Renal pelvis (tissue), 12 donors: ENCODE data around the gene BOK. TPM values are rescaled to one million over a fixed set of nuclear protein-coding genes. Genes with fewer than 3 reads are reported as not detected.
"Not testable (repeated sequence)": the region's sequence is repeated elsewhere in the genome, so short reads cannot be mapped to it uniquely, and the experiment has no call there.

Source experiments
- DNase-seq: peaks from one replicate; pipeline ENCODE4 v3.0.0-alpha.2; 2013
- long read RNA-seq, 16 experiments: transcript quantifications; one replicate each; lab custom pipeline, GENCODE V29; 2026
- polyA plus RNA-seq, 3 donors: library from polyadenylated mRNA; unstranded; fragments of 120-200 nt; gene quantifications; one replicate each; pipeline ENCODE4 v1.2.1, GENCODE V29; 2013; ENCODE audit not compliant: insufficient read length in 3 of 3

The BOK gene, protein sequence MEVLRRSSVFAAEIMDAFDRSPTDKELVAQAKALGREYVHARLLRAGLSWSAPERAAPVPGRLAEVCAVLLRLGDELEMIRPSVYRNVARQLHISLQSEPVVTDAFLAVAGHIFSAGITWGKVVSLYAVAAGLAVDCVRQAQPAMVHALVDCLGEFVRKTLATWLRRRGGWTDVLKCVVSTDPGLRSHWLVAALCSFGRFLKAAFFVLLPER
- polyA plus RNA-seq = 10 to 100 TPM; 24.7 to 29.9 (median 28.4) TPM
- long read RNA-seq, donor 1, partial matches to known transcripts = 5 of 6 reads
- long read RNA-seq, donor 1, other reads (novel, unspliced or antisense) = 0 of 6 reads
- long read RNA-seq, donor 2, transcript BOK-201 (5 exons, 2,657 nt) = major isoform, 11 of 29 reads
- long read RNA-seq, donor 2, partial matches to known transcripts = 18 of 29 reads
- long read RNA-seq, donor 2, other reads (novel, unspliced or antisense) = 0 of 29 reads
- long read RNA-seq, donor 3, transcript BOK-201 (5 exons, 2,657 nt) = major isoform, 6 of 6 reads
- long read RNA-seq, donor 3, partial matches to known transcripts = 0 of 6 reads
- long read RNA-seq, donor 3, other reads (novel, unspliced or antisense) = 0 of 6 reads
- long read RNA-seq, donor 4, transcript BOK-201 (5 exons, 2,657 nt) = major isoform, 7 of 16 reads
- long read RNA-seq, donor 4, partial matches to known transcripts = 9 of 16 reads
- long read RNA-seq, donor 4, other reads (novel, unspliced or antisense) = 0 of 16 reads
- long read RNA-seq, donor 5, partial matches to known transcripts = 0 of 3 reads
- long read RNA-seq, donor 5, other reads (novel, unspliced or antisense) = 0 of 3 reads
- long read RNA-seq, donor 6, transcript BOK-201 (5 exons, 2,657 nt) = major isoform, 9 of 9 reads
- long read RNA-seq, donor 6, partial matches to known transcripts = 0 of 9 reads
- long read RNA-seq, donor 6, other reads (novel, unspliced or antisense) = 0 of 9 reads
- long read RNA-seq, donor 7, transcript BOK-201 (5 exons, 2,657 nt) = major isoform, 10 of 25 reads
- long read RNA-seq, donor 7, partial matches to known transcripts = 15 of 25 reads
- long read RNA-seq, donor 7, other reads (novel, unspliced or antisense) = 0 of 25 reads
- long read RNA-seq, donor 8, partial matches to known transcripts = 5 of 7 reads
- long read RNA-seq, donor 8, other reads (novel, unspliced or antisense) = 0 of 7 reads
- long read RNA-seq, donor 9, transcript BOK-201 (5 exons, 2,657 nt) = major isoform, 11 of 35 reads
- long read RNA-seq, donor 9, partial matches to known transcripts = 24 of 35 reads
- long read RNA-seq, donor 9, other reads (novel, unspliced or antisense) = 0 of 35 reads
- long read RNA-seq, donor 10, partial matches to known transcripts = 0 of 4 reads
- long read RNA-seq, donor 10, other reads (novel, unspliced or antisense) = 0 of 4 reads
- long read RNA-seq, donor 11, partial matches to known transcripts = 0 of 3 reads
- long read RNA-seq, donor 11, other reads (novel, unspliced or antisense) = 0 of 3 reads
- long read RNA-seq, donor 12, transcript BOK-201 (5 exons, 2,657 nt) = major isoform, 9 of 9 reads
- long read RNA-seq, donor 12, partial matches to known transcripts = 0 of 9 reads
- long read RNA-seq, donor 12, other reads (novel, unspliced or antisense) = 0 of 9 reads
- long read RNA-seq, donor 13, partial matches to known transcripts = 0 of 4 reads
- long read RNA-seq, donor 13, other reads (novel, unspliced or antisense) = 0 of 4 reads
- long read RNA-seq, donor 14 = 0 reads
- long read RNA-seq, donor 15, transcript BOK-201 (5 exons, 2,657 nt) = major isoform, 7 of 7 reads
- long read RNA-seq, donor 15, partial matches to known transcripts = 0 of 7 reads
- long read RNA-seq, donor 15, other reads (novel, unspliced or antisense) = 0 of 7 reads
- long read RNA-seq, donor 16, transcript BOK-201 (5 exons, 2,657 nt) = major isoform, 9 of 94 reads
- long read RNA-seq, donor 16, partial matches to known transcripts = 74 of 94 reads
- long read RNA-seq, donor 16, other reads (novel, unspliced or antisense) = 11 of 94 reads

- no peak for DNase-seq
These were observed at the start of gene BOK for GRCh38 chr2:241558532-241559322. TSS of gene BOK (plus strand) at chr2:241558745. CDS start at chr2:241559484, 739 bp downstream.

DNA sequence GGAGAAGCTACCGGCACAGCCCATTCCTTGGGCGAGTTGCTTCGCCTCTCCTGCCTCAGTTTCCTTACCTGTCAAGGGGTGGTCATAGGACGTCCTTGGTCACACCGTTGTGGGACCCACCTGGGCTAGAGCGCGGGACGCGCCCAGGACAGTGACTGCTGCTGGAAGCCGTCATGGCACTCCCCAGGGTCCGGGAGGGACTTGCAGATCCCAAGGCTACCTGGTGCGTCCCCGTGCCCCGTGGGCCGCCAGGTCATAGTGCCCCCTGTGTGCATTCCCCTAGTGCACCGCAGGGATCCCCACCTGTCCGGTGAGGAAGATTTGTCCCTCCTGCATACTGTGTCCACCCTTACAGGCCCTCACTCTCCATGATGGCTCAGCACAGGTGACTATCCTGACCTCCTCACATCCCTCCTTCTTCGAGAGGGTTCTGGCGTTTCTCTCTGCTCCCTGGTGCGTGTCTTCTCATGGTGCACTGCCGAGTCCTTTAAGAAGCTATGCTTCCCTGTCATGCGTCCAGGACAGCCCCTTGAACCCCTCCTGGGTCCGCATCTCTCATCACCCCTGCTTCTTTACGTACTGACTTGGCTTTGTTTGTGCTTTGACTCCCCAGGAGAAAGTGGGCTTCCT lies 49.3 kb upstream of the BOK start:
- DNase-seq = no peak

DNA sequence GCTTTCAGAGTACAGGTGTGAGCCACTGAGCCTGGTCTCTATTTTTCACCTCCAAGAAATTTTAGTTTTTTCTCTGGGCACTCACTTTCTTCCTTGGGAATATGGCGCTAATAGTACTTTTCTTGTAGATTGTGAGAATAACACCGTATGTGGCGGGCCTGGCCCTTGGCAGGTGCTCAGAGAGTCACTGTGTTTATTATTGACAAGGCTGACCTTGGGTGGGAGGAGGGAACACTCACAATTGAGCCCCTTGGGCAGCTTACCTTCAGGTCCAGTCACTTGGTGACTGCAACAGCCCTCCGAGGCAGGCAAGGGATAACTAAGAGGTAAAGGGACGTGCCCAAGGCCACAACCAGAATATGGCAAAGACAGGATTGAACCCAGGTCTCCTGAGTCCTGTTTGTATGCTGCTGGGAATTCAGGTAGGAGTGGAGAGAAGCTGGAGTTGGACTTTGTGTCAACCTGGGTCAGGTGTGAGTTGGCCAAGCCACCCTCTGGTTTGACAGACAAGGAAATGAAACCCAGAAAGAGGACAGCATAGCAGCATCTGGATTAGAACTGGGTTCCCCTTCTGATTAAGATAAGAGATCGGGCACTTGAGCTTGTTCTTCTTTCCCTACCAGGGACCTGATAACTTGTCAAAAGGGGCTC lies 47.3 kb upstream of the BOK start:
- no peak for DNase-seq

DNA sequence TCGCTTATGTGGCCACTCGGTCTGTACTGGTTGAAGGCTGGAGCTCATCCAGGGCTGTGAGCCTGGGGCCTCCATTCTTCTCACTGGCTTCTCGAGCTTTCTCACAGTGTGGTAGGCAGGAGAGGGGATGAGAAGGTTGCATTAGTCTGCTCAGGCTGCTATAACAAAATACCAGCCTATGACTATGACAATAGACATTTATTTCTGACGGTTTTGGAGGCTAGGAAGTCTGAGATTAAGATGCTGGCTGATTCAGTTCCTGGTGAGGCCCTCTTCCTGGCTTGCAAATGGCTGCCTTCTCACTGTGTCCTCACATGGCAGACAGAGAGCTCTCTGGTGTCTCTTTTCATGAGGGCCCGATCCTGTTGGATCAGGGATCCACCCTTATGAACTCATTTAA lies 44.0 kb upstream of the BOK start:
- DNase-seq = no peak

DNA sequence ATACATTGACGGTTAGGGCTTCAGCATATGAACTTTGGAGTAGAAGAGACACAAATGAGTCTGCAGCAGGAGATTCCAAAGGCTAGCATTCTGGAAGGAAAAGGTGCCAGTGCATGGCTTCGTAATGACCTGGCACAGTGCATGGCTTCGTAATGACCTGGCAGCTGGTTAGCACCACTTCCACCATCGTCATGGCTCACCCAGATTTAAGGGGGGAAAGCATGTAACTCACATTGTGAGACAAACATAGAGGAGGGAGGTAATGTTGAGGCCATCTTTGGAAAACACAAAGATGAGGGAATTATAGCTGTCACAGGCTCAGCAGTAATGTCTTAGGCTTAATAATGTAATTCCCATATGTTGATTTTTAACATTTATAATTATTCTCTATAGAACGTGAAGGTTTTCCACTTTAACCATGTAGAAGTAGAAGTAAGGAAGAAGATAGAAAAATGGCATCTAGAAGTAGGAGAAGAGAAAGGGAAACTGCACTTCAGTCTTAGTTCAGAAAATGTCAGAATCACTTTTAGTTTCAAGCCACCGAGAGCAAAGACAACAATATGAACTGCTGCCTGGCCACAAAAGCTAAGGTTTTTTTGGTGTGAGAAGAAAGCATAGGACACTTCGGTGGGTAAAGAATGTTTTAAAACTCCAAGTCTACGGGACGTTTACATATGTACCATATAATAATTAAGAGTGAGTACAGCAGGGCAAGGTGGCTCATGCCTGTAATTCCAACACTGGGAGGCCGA lies 43.4 kb upstream of the BOK start:
- DNase-seq = no peak

DNA sequence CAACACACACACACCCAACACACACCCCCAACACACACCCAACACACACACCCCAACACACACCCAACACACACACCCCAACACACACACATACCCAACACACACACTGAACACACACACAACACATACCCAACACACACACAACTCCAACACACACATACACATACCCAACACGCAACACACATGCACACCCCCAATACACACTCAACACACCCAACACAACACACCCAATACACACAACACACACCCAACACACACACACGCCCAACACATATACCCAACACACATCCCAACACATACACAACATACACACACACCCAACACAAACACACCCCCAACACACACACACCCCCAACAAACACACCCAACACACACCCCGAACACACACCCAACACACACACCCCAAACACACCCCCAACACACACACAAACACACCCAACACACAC lies 42.0 kb upstream of the BOK start:
- no peak for DNase-seq

DNA sequence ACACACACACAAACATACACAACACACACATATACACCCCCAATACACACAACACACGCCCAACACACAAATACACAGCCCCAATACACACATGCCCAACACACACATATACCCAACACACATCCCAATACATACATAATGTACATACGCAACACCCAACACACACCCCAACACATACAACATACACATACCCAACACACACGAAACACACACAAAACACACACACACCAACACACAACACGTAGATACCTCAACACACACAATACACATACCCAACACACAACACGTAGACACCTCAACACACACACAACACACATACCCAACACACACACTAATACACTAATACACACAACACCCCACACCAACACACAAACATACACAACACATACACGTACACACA lies 41.2 kb upstream of the BOK start:
- no peak for DNase-seq

- DNase-seq = no peak
These were observed 38.9 kb upstream of the BOK start for GRCh38 chr2:241519669-241520068.

DNA sequence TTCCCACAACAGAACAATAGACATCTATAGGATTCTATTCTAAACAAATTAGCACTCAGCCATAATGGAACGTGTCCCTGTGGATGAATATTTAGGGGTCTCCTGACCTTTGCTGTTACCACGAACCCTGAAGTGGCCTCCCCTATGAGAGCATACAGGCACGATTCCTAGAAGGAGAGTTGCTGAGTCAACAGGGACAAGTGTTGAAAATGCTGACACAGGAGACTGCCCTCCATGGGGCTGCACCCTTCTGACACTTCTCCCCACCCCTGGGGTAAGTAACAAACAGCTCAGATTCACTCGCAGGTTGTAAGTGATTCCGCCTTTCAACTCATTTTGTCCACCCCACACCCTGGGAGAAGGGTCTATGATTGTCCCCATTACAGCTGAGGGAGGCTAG lies 36.1 kb upstream of the BOK start:
- no peak for DNase-seq

DNA sequence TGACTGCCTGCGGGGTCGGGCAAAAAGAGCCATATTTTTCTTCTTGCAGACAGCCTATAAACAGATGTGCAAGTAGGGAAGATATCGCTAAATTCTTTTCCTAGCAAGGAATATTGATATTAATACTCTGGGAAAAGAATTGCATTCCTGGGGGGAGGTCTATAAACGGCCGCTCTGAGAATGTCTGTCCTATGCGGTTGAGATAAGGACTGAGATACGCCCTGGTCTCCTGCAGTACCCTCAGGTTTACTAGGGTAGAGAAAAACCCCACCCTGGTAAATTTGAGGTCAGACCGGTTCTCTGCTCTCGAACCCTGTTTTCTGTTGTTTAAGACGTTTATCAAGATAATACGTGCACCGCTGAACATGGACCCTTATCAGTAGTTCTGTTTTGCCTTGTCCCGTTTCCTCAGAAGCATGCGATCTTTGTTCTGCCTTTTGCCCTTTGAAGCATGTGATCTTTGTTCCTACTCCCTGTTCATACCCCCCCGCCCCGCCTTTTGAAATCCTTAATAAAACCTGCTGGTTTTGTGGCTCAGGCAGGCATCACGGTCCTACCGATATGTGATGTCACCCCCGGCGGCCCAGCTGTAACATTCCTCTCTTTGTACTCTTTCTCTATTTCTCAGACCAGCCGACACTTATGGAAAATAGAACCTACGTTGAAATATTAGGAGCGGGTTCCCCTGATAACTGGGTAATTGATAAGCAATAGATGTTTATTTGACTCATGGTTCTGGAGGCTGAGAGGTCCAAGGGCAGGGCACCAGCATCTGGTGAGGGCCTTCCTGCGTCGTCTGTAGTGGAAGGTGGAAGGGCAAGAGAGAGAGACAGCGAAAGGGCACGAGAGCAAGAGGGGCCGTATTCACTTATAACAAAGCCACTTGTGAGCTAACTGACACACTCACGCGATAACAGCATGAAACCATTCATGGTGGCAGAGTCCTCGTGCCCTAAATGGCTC lies 32.4 kb upstream of the BOK start:
- not testable (repeated sequence) for DNase-seq

DNA sequence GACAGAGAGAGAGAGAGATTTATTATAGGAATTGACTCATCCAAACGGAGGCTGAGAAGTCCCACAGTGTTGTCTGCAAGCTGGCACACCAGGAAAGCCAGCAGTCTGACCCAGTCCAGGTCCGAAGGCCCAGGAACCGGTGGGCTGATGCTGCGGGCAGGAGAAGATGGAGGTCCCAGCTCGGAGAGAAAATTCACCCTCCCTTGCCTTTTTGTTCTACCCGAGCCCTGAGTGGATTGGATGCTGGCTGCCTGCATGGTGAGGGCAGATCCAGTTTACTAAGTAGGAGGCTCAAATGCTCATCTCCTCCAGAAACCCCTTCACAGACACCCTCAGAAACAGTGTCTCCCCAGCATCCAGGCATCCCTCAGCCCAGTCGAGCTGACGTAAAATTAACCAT lies 28.0 kb upstream of the BOK start:
- no peak for DNase-seq

GRCh38 chr2:241531161-241531722 lies 27.3 kb upstream of the BOK start:
- no peak for DNase-seq

GRCh38 chr2:241532168-241532567 lies 26.4 kb upstream of the BOK start:
- DNase-seq = no peak

DNA sequence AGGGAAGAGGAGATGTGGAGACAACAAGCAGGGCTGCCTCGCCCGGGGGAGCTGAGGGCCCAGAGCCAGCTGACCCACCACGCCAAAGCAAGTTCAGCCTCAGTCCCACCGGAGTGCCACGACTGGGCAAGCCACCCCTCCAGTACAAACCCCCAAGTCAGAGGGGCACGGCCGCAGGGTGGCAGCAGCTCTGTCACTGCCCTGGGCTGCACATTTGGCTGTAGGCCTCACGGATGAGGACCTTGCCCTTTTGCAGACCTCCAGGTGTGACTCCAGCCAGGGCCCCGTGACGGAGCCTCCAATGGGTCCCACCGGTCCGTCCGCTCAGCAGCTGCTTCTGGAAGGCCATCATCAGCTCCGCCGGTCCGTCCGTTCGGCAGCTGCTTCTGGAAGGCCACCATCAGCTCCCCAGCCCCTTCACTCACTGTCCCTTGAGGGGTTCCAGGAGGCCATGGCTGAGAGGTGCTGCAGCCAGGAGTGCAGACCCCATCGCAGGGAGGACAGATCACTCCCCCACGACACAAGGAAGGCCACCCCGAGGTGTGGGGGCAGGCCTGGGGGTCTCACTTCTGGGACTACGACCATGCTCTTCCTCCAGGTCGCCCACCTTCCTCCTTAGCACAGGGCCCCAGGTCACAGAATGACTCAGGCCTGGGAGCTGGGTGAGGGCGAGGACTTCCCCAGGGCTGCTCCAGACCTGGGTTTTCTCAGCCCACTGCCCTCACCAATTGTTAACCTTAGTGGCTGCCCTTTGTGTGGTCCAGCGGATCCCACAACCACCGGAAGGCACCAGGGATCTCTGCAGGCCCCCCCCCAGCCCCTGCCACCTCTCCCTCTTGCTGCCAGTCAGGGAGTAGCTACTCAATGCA lies 25.6 kb upstream of the BOK start:
- DNase-seq = no peak

- DNase-seq = no peak
These were observed 24.3 kb upstream of the BOK start for GRCh38 chr2:241534293-241534692.
